ENCODE data around the gene WDR87. TPM values are rescaled to one million over a fixed set of nuclear protein-coding genes. Genes with fewer than 3 reads are reported as not detected.
A peak's percentile ranks its signal among the peaks of the same experiment; 100 is the strongest.

The WDR87 gene
- not detected for total RNA-seq (2021; ENCODE audit: unreplicated experiment)
- polyA plus RNA-seq (2012): not detected in 2 replicates
- percentile 15 among the genes with signal in this experiment for Bru-seq, nascent RNA
- BruChase-seq, experiment 1, labeled RNA remaining after a 6-hour chase: percentile 4 among the genes with signal in this experiment
- percentile 4 among the genes with signal in this experiment for BruChase-seq, experiment 2, labeled RNA remaining after a 2-hour chase
- long read RNA-seq: 0 reads

DNA sequence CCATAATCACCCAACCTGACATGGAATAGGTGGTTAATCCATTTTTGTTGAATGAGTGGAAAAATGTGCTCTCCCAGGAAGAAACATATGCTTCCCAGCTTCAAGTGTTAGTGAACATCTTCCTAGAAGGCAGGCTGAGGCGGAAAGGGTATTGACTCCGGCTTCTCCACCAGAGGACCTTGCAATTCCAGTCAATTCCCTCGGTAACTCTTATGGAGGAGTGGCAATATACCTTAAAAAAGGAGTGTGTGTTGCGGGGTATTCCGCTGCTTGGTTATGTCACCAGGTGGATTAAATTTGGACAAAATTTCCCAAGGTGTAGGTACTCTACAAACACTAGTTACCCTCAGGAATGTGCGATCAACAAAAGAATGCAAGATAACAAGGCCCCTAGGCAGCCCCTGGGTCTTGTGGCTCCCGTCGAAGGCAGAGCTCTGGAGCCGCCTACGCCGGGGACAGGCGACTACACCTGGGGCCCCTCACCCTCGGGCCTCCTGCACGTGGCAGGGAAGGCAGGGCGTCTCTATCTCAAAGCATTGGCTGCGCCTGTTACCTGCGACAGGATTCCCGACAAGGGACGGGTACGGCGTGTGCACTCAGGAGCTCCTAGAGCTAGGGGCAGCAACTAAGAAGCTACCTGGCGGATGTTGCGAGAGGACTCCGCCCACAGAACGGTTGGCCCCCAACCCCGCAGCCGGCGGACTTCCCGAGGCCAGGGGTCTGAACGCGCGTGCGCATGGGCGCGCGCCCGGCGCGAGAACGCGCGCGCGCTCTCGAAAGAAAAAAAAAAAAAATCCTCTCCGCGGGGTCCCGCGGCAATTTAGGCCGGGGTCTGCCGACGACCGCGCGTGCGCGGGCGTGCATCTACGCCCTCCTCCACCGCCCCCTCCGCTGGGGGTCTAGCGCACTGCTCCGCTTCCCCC is at the start of gene WDR87:
Gene WDR87 (minus strand): TSS at position 649 of the 923 bp plus-strand sequence. CDS start 8,355 bp downstream, outside the sequence.
- Histone ChIP-seq H3K4me2 (ENCODE audit: low read length) (peak within 1 kb of the TSS; percentile 98), H2AFZ (ENCODE audit: low read depth, low read length, poor library complexity, severe bottlenecking) (no peak within 1 kb of the TSS), H3K4me1 (ENCODE audit: control insufficient read depth in 1 of 2, insufficient read depth in 2 of 2, low read length in 2 of 2) (peaks cover 7 to 27% of the 10 kb centered on the region in 2 experiments; a peak in 3 of 4 replicates), H3K9ac (ENCODE audit: low read length) (peak within 1 kb of the TSS; percentile 85), H3K9me3 (ENCODE audit: control insufficient read depth in 1 of 2, insufficient read depth in 1 of 2, low read depth in 1 of 2, low read length in 2 of 2) (no peaks in the 10 kb centered on the region), H3K27me3 (ENCODE audit: insufficient read depth, low read length) (no peaks in the 10 kb centered on the region), H3K27ac (ENCODE audit: low read depth, low read length) (peak within 1 kb of the TSS; percentile 85), H3K9me2 (ENCODE audit: insufficient read depth) (no peaks in the 10 kb centered on the region), H4K20me1 (ENCODE audit: insufficient read depth) (0 out of 2 replicates have a peak, but pooled peaks cover 3% of the 10 kb centered on the region), H3K79me2 (ENCODE audit: insufficient read depth, low read length) (peaks cover 41% of the 10 kb centered on the region), H3K4me3 (replicated peaks in 1 of 2; ENCODE audit: low read depth in 1 of 2, low read length in 2 of 2) (peak within 1 kb of the TSS; percentile 74 to 82), H3K36me3 (ENCODE audit: control insufficient read depth in 1 of 2, insufficient read depth in 2 of 2, low read length in 2 of 2) (no peaks in the 10 kb centered on the region)
- BruUV-seq (replicated peaks): TSS peak; percentile 74
- TF ChIP-seq SRF (IDR thresholded peaks at IDR 0.05; ENCODE audit: low read depth): no peak
- peak; percentile 26 for TF ChIP-seq RAD21 (IDR thresholded peaks at IDR 0.05; ENCODE audit: low read depth)
- intact Hi-C loops (cut with micrococcal nuclease): no loop called here
- ATAC-seq (peak; percentile 38), DNase-seq (ENCODE audit: low read depth, low spot score) (no peak)
- RAD21 ChIA-PET (ENCODE audit: low non-redundant PET in 1 of 2, low total read pairs in 2 of 2, uncharacterized antibody in 2 of 2, unreplicated experiment in 2 of 2): interaction anchor here (0.6 to 1.8 kb wide), 4 partner anchors 26 to 138 kb away, joined by 3 to 7 read pairs (median 3); no protein-coding TSS in a partner anchor
- CTCF ChIA-PET: interaction anchor here (1.3 to 2.3 kb wide), 4 partner anchors 26 to 430 kb away, joined by 3 to 6 read pairs (median 5); partner anchors contain the start of gene CATSPERG
- POLR2A ChIA-PET: interaction anchor here (0.6 to 4.7 kb wide), 8 partner anchors 11 to 299 kb away, joined by 3 to 25 read pairs (median 5); no protein-coding TSS in a partner anchor

DNA sequence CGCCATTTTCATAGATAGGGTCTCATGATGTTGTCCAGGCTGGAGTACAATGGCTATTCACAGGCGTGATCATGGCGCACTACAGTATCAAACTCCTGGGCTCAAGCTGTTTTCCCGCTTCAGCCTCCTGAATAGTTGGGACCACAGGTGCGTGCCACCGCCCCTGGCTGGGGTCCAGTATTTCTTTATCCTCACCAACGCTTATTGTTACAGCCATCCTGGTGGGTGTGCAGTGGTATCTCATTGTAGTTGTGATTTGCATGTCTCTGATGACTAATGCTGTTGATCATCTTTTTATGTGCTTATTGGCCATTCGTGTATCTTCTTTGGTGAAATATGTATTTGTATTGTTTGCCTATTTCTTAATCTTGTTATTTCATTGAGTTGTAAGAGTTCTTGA is 49.6 kb upstream of the WDR87 start:
- POLR2A ChIA-PET: no interaction called here
- Histone ChIP-seq H4K20me1 (ENCODE audit: insufficient read depth) (no peaks in the 10 kb centered on the region; the same call in 1 of the 2 replicates), H3K27ac (ENCODE audit: low read depth, low read length) (no peak overlapping the region), H3K36me3 (ENCODE audit: control insufficient read depth in 1 of 2, insufficient read depth in 2 of 2, low read length in 2 of 2) (no peaks in the 10 kb centered on the region), H3K27me3 (ENCODE audit: insufficient read depth, low read length) (no peaks in the 10 kb centered on the region), H3K9me3 (ENCODE audit: control insufficient read depth in 1 of 2, insufficient read depth in 1 of 2, low read depth in 1 of 2, low read length in 2 of 2) (no peaks in the 10 kb centered on the region), H2AFZ (ENCODE audit: low read depth, low read length, poor library complexity, severe bottlenecking) (no peak overlapping the region), H3K4me3 (replicated peaks in 1 of 2; ENCODE audit: low read depth in 1 of 2, low read length in 2 of 2) (no peak overlapping the region), H3K4me2 (ENCODE audit: low read length) (no peak overlapping the region), H3K9ac (ENCODE audit: low read length) (no peak overlapping the region), H3K9me2 (ENCODE audit: insufficient read depth) (no peaks in the 10 kb centered on the region), H3K4me1 (ENCODE audit: control insufficient read depth in 1 of 2, insufficient read depth in 2 of 2, low read length in 2 of 2) (peaks cover 0 to 8% of the 10 kb centered on the region in 2 experiments; a peak in 1 of 4 replicates), H3K79me2 (ENCODE audit: insufficient read depth, low read length) (peaks cover 73% of the 10 kb centered on the region)
- RAD21 ChIA-PET (ENCODE audit: low non-redundant PET in 1 of 2, low total read pairs in 2 of 2, uncharacterized antibody in 2 of 2, unreplicated experiment in 2 of 2): no interaction called here
- BruUV-seq (replicated peaks): no TSS peak
- DNase-seq (ENCODE audit: low read depth, low spot score) (no peak), ATAC-seq (no peak)
- intact Hi-C loops (cut with micrococcal nuclease): no loop called here
- CTCF ChIA-PET: no interaction called here
- TF ChIP-seq EZH2phosphoT487 (IDR thresholded peaks at IDR 0.05; ENCODE audit: borderline replicate concordance) (no peak), SIN3A (IDR thresholded peaks at IDR 0.05; ENCODE audit: low read depth) (no peak), EGR1 (IDR thresholded peaks at IDR 0.05; ENCODE audit: low read depth) (no peak), ZFX (IDR thresholded peaks at IDR 0.05) (no peak), POLR2A (IDR thresholded peaks at IDR 0.05; ENCODE audit: borderline replicate concordance, extremely low read depth, insufficient read depth, insufficient read length) (no peak), RAD21 (IDR thresholded peaks at IDR 0.05; ENCODE audit: low read depth) (no peak), CBX3 (IDR thresholded peaks at IDR 0.05; ENCODE audit: low read depth) (no peak), CEBPB (IDR thresholded peaks at IDR 0.05; ENCODE audit: low read depth) (no peak), SRF (IDR thresholded peaks at IDR 0.05; ENCODE audit: low read depth) (no peak), SP1 (IDR thresholded peaks at IDR 0.05; ENCODE audit: low read depth) (no peak), YY1 (IDR thresholded peaks at IDR 0.05; ENCODE audit: extremely low read depth, insufficient replicate concordance, low read depth, low read length) (no peak), FOSL1 (IDR thresholded peaks at IDR 0.05; ENCODE audit: low read depth) (no peak)
- TF ChIP-seq, protein P1, sequence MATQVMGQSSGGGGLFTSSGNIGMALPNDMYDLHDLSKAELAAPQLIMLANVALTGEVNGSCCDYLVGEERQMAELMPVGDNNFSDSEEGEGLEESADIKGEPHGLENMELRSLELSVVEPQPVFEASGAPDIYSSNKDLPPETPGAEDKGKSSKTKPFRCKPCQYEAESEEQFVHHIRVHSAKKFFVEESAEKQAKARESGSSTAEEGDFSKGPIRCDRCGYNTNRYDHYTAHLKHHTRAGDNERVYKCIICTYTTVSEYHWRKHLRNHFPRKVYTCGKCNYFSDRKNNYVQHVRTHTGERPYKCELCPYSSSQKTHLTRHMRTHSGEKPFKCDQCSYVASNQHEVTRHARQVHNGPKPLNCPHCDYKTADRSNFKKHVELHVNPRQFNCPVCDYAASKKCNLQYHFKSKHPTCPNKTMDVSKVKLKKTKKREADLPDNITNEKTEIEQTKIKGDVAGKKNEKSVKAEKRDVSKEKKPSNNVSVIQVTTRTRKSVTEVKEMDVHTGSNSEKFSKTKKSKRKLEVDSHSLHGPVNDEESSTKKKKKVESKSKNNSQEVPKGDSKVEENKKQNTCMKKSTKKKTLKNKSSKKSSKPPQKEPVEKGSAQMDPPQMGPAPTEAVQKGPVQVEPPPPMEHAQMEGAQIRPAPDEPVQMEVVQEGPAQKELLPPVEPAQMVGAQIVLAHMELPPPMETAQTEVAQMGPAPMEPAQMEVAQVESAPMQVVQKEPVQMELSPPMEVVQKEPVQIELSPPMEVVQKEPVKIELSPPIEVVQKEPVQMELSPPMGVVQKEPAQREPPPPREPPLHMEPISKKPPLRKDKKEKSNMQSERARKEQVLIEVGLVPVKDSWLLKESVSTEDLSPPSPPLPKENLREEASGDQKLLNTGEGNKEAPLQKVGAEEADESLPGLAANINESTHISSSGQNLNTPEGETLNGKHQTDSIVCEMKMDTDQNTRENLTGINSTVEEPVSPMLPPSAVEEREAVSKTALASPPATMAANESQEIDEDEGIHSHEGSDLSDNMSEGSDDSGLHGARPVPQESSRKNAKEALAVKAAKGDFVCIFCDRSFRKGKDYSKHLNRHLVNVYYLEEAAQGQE (IDR thresholded peaks at IDR 0.05; ENCODE audit: low read depth): no peak
- TF ChIP-seq, protein P2, sequence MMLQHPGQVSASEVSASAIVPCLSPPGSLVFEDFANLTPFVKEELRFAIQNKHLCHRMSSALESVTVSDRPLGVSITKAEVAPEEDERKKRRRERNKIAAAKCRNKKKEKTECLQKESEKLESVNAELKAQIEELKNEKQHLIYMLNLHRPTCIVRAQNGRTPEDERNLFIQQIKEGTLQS (IDR thresholded peaks at IDR 0.05): no peak
- TF ChIP-seq, protein P3, sequence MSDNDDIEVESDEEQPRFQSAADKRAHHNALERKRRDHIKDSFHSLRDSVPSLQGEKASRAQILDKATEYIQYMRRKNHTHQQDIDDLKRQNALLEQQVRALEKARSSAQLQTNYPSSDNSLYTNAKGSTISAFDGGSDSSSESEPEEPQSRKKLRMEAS (IDR thresholded peaks at IDR 0.05): no peak

All from HCT116 (cell line).